Measurements from ENCODE around the gene GATB.

- no peak for TF ChIP-seq CTCF (IDR thresholded peaks at IDR 0.05 in 4 of 5, conservative IDR thresholded peaks at IDR 0.05 in 1 of 5)
- no peak for TF ChIP-seq POLR2A (IDR thresholded peaks at IDR 0.05)
These were observed 89.2 kb downstream of the GATB start for GRCh38 chr4:151671541-151672059.

All from gastrocnemius medialis (tissue), 4 donors.